HG03025 (cell line): ENCODE results near the gene ZNF646.
A peak's percentile ranks its signal among the peaks of the same experiment; 100 is the strongest.

Experiments used
- ATAC-seq: cut with Tn5 transposase; IDR thresholded peaks from one replicate; pipeline ENCODE4 v1.9.1; 2021; ENCODE audit warnings: mild to moderate bottlenecking, moderate library complexity; ENCODE audit not compliant: unreplicated experiment, low FRiP score

The ZNF646 gene

GRCh38 chr16:31106509-31107464 is 32.6 kb downstream of the ZNF646 start:
- ATAC-seq = no peak

GRCh38 chr16:31107465-31107867 is 33.2 kb downstream of the ZNF646 start:
- no peak for ATAC-seq

- ATAC-seq = no peak
Observed at GRCh38 chr16:31108035-31108793, 34.0 kb downstream of the ZNF646 start, which contains the start of gene BCKDK. Gene BCKDK (plus strand): TSS chr16:31108386. CDS start chr16:31109224, 838 bp downstream.

GRCh38 chr16:31108794-31109558 is 34.8 kb downstream of the ZNF646 start:
- ATAC-seq = no peak

GRCh38 chr16:31109622-31110021 is 35.4 kb downstream of the ZNF646 start:
- no peak for ATAC-seq

GRCh38 chr16:31110106-31111034 is 36.1 kb downstream of the ZNF646 start:
- ATAC-seq = no peak

- ATAC-seq = no peak
Observed at GRCh38 chr16:31111881-31112466, 37.8 kb downstream of the ZNF646 start.

- ATAC-seq = no peak
Observed at GRCh38 chr16:31112711-31113110, 38.5 kb downstream of the ZNF646 start.

- no peak for ATAC-seq
Observed at GRCh38 chr16:31113121-31114120, 39.2 kb downstream of the ZNF646 start.

GRCh38 chr16:31114468-31114867 is 40.2 kb downstream of the ZNF646 start:
- no peak for ATAC-seq

- peak; percentile 85 for ATAC-seq
Observed at GRCh38 chr16:31117384-31118222, 43.4 kb downstream of the ZNF646 start, which contains the start of gene KAT8. Gene KAT8 (plus strand): TSS chr16:31117664. CDS start chr16:31117682, 18 bp downstream.

GRCh38 chr16:31118223-31119155 is 44.3 kb downstream of the ZNF646 start:
- no peak for ATAC-seq

GRCh38 chr16:31120129-31120528 is 45.9 kb downstream of the ZNF646 start:
- ATAC-seq = no peak

GRCh38 chr16:31125844-31126243 is 51.6 kb downstream of the ZNF646 start:
- ATAC-seq = no peak

- no peak for ATAC-seq
Observed at GRCh38 chr16:31127182-31127581, 53.0 kb downstream of the ZNF646 start.
